ENCODE results near the gene SAMD8.

GRCh38 chr10:75146780-75147179 lies 35.3 kb downstream of the SAMD8 start:
- no peak for TF ChIP-seq CTCF (IDR thresholded peaks at IDR 0.05)
- no peak for TF ChIP-seq POLR2A (IDR thresholded peaks at IDR 0.05)
